GM12891 (cell line): ENCODE measurements around the gene PEX26.
"Not testable (repeated sequence)": the region's sequence is repeated elsewhere in the genome, so short reads cannot be mapped to it uniquely, and the experiment has no call there.

Experiments used
- DNase-seq: peaks from one replicate; pipeline ENCODE4 v3.0.0; 2011; ENCODE audit warnings: low spot score; ENCODE audit not compliant: insufficient read length
- FAIRE-seq: peaks from 2 replicates; lab custom pipeline; 2011; peaks lifted over from hg19 to GRCh38; lab: Jason Lieb, UNC
- PAX5 ChIP-seq: IDR thresholded peaks from 2 replicates; pipeline ENCODE4 v1.6.1; 2011; ENCODE audit warnings: low read length, moderate library complexity, mild to moderate bottlenecking; ENCODE audit not compliant: insufficient read depth, severe bottlenecking
- POLR2A ChIP-seq: IDR thresholded peaks from 2 replicates; pipeline ENCODE4 v1.6.1; 2011; ENCODE audit warnings: low read depth, low read length, control low read depth
- POLR2AphosphoS5 ChIP-seq: IDR thresholded peaks from 2 replicates; pipeline ENCODE4 v1.6.1; 2011; ENCODE audit warnings: low read depth, low read length, control low read depth
- POU2F2 ChIP-seq: IDR thresholded peaks from 2 replicates; pipeline ENCODE4 v1.6.1; 2011; ENCODE audit warnings: low read depth, mild to moderate bottlenecking, control low read depth, low read length, moderate library complexity
- SPI1 ChIP-seq: IDR thresholded peaks from 2 replicates; pipeline ENCODE4 v1.6.1; 2011; ENCODE audit warnings: low read depth, low read length, control low read depth
- TAF1 ChIP-seq: IDR thresholded peaks from 2 replicates; pipeline ENCODE4 v1.6.1; 2011; ENCODE audit warnings: low read depth, low read length, control low read depth

The PEX26 gene

DNA sequence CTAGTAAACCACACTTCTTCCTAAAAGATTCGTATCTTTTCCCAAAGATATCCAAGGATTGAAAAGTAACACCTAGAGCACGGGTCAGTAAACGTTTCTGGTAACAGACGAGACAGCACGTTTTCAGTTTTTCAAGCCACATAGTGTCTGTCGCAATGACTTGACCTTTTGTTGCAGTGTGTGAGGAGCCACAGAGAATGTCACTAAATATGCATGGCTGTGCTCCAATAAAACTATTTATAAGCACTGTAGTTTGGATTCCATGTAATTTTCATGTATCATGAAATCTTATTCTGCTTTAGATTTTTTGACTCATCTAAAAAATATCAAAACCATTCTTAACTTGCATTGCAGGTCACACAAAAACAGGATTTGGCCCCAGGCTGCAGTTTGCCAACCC is 35.1 kb upstream of the PEX26 start:
- TF ChIP-seq SPI1 = no peak
- no peak for TF ChIP-seq POLR2AphosphoS5
- no peak for TF ChIP-seq POLR2A
- TF ChIP-seq TAF1 = no peak
- TF ChIP-seq PAX5 = no peak
- DNase-seq (no peak), FAIRE-seq (no peak)

DNA sequence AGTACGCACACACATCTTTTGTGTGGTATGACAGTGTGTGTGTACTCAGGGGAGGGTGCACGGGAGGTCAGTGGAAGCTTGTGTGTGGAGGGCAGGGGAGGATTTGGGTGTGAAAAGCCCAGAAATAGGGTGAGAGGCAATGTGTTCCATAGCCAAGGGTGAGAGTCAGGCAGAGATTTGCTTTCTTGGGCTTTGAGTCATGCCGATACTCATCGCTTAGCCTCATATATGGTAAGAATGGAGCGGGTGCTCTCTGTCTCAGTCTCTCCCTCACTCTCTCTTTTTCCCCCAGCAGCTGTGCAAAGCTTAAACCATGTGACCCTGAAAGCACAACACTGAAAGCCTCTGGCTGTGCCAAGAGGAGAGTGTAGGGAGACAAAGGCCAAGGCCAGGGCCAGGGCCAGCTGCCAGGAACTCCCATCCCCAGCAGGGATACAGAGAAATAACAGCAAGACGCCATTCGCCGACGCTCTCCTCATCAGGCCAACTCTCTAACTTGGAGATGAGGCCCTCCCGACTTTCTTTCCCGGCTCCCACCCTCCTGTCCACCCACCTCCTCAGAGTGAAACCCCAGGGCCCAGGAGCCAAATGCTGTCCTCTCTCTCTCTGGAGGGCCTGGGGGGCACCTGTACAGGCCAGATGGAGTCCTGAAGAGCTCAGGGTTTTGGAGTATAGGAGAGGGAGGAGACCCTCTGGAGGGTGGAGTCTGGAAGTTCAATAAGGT is 33.1 kb upstream of the PEX26 start:
- DNase-seq = no peak
- TF ChIP-seq POLR2AphosphoS5 = no peak
- no peak for TF ChIP-seq POU2F2
- no peak for TF ChIP-seq PAX5

DNA sequence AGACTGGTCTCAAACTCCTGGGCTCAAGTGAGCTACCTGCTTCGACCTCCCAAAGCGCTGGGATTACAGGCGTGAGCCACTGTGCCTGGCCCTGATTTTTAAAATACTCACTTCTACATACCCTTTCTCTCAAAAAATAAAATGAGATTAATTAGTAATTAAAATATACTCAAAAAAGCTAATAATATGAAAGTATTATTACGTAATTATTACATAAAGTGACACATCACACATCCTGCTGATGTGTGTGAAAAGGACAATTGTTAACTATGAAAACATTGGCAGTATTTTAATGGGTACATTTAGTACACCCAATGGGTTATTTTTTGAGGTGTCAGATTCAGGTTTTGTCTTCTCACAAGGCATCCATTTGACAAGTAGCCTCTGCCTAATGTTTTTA is 32.0 kb upstream of the PEX26 start:
- FAIRE-seq = no peak
- TF ChIP-seq TAF1 = no peak
- no peak for TF ChIP-seq POU2F2
- no peak for TF ChIP-seq POLR2A
- no peak for TF ChIP-seq PAX5
- TF ChIP-seq POLR2AphosphoS5 = no peak
- no peak for TF ChIP-seq SPI1
- DNase-seq = no peak

More for the DNA sequence above, 33.1 kb upstream of the PEX26 start:
- FAIRE-seq = no peak

GRCh38 chr22:18048041-18048440 is 29.7 kb upstream of the PEX26 start:
- DNase-seq (no peak), FAIRE-seq (no peak)
- TF ChIP-seq POU2F2 = no peak

DNA sequence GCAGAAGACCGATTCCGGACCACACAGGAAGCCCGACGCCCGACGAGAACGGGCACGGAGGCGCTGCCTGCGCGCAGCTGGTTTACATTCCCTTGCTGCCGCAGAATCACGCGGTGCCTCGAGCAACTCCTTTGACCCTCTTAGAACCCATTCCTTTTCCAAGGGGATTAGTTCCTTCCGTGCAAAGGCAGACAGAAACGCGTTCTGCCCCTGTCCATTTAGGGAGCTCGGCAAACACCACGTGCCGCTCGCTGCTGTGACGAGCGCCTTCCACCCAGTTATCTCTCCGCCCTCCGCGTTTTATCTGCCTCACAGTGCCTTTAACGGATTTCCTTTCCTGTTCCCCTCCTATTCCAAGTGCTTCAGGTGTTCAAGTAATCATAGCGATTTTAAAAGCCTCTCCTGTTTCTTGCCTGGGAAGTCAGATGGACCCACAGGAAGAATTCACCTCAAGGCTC is 29.3 kb upstream of the PEX26 start:
- no peak for DNase-seq
- TF ChIP-seq PAX5 (no peak), SPI1 (no peak), POU2F2 (no peak), POLR2A (no peak), TAF1 (no peak), POLR2AphosphoS5 (no peak)
- FAIRE-seq = no peak

DNA sequence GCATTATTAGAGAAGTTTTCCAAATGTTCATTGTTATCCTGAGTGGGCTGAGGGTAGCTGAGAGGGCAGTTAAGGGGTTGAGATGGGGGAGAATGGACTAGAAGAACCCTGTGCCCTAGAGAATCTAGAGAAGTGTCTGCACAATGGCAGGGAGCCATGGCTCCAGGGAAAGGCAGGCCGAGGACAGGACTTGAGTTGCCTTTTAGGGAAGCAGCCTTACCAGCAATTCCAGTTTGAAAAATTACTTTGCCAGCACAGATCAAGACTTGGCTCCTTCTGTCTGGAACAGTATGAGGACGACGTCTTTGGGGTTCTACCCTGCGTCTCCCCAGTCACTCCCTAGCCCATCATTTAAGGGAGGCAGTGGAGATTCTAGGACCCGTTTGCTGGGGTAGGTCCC is 27.7 kb upstream of the PEX26 start:
- TF ChIP-seq POLR2AphosphoS5 (no peak), TAF1 (no peak), SPI1 (no peak), POU2F2 (no peak), POLR2A (no peak), PAX5 (no peak)
- no peak for FAIRE-seq
- no peak for DNase-seq

- DNase-seq, FAIRE-seq: not testable (repeated sequence)
Observed at GRCh38 chr22:18051113-18051512, 26.7 kb upstream of the PEX26 start.

GRCh38 chr22:18053216-18053946 is 24.4 kb upstream of the PEX26 start:
- not testable (repeated sequence) for FAIRE-seq, DNase-seq

- no peak for FAIRE-seq
- TF ChIP-seq TAF1 (no peak), POLR2AphosphoS5 (no peak)
Observed at GRCh38 chr22:18055619-18056160, 22.1 kb upstream of the PEX26 start.

GRCh38 chr22:18056161-18056666 is 21.6 kb upstream of the PEX26 start:
- DNase-seq (no peak), FAIRE-seq (peak; percentile 79)
- TF ChIP-seq POU2F2 (no peak), PAX5 (no peak), POLR2AphosphoS5 (no peak), POLR2A (no peak), SPI1 (no peak), TAF1 (no peak)

More at GRCh38 chr22:18055619-18056160, 22.1 kb upstream of the PEX26 start:
- DNase-seq = no peak

DNA sequence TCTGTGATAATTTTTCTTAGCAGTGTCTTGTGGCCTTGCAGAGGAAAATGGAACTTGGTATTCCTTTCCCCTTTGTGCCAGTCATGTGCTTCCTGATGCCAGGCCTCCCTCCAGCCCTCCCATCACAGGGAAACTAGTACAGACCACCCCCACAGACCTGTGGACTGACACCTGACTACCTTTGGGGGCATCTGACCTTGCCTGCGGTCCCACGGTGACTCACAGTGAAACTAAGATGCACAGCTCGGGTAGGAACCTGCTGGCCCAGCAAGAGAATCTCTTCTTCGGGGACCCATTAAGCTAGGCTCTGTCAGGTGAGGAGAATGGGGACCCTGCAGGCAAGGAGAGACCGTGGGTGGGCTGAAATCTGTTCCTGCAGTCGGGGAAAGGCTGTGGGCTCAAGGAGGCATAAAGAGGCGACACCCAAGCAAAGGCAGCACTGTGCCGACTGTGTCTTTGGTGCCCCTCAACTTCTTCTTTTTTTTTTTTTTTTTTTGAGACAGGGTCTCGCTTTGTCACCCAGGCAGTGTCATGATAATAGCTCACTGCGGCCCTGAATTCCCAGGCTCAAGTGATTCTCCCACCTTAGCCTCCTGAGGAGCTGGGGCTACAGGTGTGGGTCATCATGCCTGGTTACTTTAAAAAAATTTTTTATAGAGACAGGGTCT is 20.8 kb upstream of the PEX26 start:
- FAIRE-seq (peak; percentile 91), DNase-seq (peak; percentile 61)
- TF ChIP-seq TAF1 (no peak), POLR2A (no peak), POU2F2 (0 out of 2 replicates have a peak, but pooled peaks have one; percentile 26)
